Activated T-cell treated with anti-CD3 and anti-CD28 coated beads, Interleukin-2, amount 50 U/mL, for 1 hour (primary cell): ENCODE results near the gene FAM186B.
"Not testable (repeated sequence)": the region's sequence is repeated elsewhere in the genome, so short reads cannot be mapped to it uniquely, and the experiment has no call there.

Source experiments
- DNase-seq: peaks from one replicate; pipeline ENCODE4 v3.0.0-alpha.2; 2020

FAM186B gene, protein sequence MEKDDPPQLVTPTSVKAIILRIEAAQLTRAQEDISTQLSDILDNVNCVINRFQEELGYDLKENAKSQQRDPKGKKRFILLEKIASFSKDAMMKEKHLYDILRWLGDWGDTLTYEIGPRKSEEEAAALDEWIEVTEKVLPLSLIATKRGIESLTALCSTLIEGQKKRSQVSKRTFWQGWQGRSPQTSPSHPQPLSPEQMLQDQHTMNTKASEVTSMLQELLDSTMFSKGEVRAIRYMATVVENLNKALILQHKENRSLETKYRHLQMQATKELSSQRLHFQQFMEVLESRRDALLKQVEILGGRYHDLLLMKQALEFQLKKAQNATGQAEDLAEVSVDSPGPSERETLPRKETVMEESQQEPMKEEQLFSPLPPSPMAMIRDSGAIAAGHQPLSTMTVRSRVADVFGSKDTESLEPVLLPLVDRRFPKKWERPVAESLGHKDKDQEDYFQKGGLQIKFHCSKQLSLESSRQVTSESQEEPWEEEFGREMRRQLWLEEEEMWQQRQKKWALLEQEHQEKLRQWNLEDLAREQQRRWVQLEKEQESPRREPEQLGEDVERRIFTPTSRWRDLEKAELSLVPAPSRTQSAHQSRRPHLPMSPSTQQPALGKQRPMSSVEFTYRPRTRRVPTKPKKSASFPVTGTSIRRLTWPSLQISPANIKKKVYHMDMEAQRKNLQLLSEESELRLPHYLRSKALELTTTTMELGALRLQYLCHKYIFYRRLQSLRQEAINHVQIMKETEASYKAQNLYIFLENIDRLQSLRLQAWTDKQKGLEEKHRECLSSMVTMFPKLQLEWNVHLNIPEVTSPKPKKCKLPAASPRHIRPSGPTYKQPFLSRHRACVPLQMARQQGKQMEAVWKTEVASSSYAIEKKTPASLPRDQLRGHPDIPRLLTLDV

DNA sequence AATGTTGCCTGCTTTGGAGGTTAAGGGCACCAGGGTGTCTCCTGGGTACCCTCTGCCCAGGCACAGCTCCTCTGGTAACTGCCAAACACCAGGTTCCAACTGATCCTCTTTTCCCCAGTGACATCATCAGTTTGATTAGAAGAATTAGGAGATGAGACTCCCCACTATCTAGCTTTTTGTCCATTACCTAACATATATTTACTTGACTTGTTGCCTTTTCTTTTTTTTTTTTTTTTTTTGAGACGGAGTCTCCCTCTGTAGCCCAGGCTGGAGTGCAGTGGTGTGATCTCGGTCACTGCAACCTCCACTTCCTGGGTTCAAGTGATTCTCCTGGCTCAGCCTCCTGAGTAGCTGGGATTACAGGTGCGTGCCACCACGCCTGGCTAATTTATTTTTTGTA lies at the start of gene FAM186B:
FAM186B (minus strand) TSS at position 101 of the 400 bp plus-strand sequence. CDS start 162 bp downstream, outside the sequence.
- not testable (repeated sequence) for DNase-seq

DNA sequence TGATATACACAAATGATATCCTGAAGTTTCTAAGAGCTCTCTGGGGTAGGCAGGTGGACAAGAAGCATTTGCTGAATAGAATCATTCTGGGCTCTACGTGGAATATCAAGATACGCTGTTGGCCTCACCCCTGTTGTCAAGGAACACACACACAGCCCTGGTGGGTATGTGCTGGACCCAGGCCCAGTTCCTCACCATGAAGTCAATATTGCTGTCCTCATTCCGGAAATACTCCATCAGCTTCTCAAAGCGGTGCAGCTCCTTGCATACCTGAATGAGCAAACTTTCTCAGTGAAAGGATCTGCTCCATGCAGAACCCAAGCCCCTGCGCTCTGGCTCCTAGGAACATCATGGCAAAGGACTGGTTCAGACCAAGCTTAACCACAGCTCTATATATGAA lies 49.3 kb upstream of the FAM186B start:
- no peak for DNase-seq

DNA sequence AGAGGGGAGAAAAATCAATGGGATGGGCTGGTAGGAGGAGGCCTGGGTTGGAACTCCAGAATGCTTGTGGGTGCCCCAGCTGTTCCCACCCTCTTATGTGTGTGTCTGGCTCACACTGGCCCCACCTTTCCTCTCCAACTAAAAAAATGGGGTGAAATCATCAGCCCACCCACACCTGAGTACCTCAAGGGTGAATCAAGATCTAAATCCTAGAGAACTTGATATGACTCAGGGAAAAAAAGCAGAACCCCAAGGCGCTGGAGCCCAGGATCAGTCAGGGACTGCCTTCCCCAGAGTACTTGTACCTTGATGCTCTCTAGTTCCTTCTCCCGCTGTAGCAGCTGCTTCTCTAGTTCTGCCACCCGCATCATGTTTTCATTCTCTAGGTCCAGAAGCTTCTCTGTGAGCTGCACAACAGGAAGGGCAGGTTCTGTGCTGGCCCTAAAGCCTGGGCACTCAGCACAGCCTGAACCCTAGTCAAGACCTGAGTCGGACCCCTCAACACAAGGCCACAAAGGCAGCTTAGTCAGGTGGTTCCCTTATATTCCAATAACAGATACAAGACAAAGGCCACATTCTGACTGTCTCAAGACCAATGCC lies 47.6 kb upstream of the FAM186B start:
- DNase-seq: no peak

DNA sequence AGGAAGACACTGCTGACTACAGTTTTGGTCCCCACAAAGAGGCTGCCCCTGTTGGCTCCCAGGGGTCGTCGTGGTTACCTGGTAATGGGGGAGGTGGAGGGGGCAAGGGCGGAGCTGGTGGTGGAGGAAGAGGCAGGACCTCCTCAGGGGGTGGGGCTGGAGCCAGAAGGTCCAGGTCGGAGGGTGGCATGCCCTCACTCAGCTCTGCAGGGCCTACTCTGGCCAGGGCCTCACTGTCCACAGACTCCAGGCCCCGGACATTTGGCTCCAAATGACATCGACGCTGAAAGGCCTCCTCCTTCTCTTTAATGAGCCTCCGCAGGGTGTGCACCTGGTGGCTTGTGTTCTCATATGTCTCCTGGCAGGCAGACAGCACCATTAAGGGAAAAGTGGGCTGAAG lies 46.4 kb upstream of the FAM186B start:
- no peak for DNase-seq

DNA sequence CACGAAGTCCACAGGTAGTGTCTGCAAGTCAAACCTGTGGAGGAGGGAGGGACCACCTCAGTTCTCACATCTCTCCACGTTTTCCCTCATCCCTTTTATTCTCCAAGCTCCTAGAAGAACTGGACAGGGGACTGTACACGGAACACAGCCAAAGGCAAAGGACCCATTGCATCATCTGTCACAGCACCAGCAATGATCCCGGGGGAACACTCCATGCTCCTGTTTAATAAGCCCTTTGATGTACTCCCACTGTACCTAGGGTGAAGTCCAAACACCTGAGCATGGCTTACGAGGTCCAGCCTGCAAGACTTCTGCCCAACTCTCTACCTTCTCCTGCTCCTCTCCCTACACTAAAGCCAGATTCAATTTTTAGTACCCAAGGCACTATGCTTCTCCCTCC lies 44.5 kb upstream of the FAM186B start:
- no peak for DNase-seq

DNA sequence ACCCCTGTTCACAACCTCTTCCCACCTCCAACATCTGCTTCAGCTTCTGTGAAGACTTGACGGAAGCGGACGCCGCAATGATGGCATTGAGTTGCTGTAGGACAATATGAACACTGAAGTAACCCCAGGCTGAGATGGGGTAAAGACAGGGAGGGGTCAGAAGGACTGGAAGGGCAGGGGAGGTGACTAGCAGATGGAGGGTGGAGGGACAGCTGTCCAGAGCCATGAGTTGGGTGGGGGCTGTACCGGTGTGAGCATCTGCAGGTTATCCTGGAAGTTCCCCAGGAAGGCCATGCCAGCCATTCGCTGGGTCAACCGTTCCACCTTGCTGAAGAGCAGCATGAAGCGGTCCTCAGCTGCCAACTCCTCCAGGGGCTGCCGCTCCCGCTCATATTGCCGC lies 44.0 kb upstream of the FAM186B start:
- DNase-seq: no peak

DNA sequence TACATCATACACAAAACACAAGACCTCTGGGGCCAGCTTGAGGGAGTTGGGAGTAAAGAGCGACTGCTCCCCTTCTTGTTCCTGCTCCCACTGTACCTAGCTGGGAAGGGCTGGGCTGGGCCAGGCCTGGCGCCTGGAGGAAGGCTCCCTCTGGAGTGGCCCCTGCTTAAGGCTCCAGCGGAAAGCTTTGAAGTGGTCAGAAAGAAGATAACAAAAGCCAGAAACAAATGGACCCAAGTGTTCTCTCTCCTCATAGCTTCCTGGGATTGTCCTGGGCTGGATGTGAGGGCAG lies 43.2 kb upstream of the FAM186B start:
- no peak for DNase-seq

DNA sequence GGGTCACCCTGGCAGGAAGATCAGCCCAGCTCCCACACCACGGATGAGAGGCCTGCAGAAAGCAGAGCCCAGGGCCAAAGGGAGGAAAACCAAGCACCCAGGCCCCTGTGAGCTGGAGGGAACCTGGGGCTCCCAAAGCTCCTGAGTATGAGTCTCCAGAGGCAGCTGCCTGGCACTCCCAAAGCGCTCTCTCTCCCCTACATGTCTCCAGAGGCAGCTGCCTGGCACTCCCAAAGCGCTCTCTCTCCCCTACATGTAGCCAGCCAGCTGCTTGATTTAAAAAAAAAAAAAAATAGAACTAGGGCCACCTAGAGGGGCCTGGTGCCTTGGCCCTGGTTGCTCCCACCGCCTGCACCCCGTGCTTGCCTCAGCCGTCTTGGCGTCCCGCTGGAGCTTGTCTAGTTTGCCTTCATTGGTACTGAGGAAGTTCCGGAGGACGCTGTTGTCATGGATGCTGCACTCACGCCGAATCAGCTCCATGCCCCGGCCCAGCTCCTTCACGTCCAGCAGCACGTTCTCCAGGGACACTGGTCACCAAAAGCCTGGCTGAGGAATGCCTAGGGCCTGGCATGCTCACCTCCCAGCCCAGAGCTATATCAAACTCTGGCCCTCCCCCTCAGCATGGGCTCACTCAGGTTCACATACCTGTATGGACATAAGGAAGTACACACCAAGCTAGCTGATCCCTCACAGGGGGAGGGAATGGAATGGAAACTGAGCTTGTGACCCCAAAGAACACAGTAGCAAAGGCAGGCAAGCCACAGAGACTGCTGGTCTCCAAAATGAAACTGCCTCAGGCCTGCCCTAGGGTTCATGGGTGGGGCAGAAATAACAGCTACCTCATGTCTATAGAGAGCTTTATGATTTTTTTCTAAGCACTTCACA lies 42.6 kb upstream of the FAM186B start:
- DNase-seq: no peak

DNA sequence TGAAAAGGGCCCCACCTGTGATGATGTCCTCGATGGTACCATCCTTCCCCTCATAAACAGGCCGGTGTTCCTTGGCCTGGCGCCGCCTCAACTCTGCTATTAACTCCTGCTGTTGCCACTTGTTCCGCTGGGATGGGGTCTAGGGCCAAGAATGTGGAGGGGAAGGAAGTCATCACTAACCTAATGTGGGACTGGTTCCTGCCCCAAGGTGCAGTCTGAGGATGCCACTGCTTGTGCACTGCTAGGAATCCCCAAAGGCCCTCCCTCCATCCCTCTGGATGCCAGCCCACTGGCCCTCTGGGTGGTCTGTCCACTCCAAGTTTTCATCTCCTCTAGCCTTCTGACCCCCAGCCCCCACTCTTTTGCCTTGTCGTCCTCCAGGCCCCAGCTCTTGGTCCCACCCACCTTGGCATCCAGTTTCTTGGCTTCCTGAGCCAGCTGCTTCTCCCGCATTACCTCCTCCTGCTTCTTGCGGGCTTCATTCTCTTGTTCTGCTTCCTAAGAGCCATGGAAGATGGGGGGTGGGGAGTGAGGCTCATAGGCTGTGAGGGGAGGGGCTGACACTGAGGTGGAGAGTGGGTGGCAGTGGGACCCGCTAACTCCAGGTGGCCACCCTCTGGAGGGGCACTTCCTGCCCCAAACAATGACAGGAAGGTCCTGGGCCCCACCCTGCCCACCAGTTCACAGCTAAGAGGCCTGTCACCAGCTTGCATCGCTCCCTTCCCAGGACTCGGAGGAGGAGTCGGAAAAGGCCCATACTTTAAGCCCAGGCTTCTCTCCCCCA lies 41.6 kb upstream of the FAM186B start:
- no peak for DNase-seq

DNA sequence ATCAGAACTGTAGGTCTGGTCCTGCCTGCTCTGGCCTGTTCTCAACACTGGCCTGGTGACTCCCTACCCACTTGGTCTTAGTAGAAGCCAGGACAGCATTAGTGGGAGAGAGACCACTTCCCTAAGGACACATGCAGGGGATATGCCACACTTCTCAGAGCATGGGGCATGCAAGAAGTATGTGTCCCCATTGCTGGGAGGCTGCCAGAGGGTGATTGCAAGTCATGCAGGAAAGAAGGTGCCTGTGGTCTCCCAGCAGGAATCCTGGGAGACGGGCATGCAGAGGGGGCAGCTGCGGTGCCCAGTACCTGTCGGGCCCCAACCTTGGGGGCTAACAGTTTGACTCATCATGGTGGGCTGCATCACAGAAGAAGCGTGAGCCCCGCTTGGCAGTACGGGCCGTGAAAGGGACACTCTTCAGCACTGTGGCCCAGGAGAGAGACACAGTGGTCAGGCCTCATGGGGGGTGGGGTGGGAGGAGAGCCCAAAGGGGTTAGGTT lies 40.9 kb upstream of the FAM186B start:
- no peak for DNase-seq

DNA sequence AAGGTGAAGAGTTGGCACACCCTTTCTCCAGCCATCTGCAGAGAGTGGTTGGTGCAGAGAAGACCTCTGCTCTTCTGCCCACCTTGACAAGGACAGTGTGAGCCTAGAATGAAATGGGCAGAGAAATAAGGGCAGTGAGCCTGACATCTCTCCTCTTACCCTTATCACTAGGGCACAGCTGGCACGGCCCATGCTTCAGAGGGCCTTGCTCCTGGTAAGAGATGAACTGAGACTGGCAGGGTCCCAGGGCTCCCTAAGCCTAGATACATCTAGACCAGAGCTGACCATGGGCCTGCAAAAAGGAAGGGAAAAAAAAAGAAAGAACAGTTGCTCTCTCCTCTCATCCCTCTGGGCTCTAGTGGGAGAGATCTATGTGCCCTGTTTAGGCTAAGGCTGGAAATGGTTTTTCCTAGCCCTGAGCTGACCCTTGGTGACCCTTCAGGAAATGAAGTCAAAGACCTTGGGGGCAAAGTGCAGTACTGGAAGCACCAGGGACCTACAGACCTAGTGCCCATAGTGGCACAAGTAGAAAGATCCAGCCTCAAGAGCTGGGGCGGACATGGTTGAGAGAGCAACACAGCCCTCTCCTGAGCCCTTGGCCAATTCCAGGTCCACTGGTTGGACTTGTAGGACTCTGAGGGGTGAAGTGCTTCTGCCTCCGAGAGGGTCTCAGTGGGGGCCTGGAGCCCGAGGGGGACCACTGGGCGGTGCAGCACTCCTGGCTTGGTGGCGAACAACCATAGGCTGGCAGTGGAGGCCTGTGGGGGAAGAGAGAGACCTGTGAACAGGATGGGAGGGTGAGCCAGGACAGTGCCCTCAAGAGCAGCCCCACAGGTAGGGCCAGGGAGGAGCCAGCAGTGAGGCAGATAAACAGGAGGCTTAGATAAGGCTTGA lies 40.0 kb upstream of the FAM186B start:
- DNase-seq: no peak

DNA sequence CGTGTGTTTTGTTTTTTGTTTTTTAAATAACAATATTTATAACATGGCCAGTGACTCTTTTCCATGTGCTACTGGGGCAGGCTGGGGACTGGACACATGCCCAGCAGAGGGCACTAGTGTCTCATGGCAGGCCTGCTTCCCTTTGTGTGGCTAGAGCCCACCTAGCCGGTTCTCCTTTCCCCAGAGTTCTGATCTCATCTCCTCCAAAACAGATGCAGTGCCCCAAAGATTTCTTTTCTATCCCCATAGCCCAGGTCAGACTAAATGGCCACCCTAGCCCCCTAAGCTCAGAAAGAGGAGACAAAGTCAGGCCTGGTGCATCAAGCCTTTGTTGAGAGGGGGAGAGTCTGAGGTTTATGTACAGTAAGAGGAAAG lies 39.2 kb upstream of the FAM186B start:
- DNase-seq: peak; percentile 85

DNA sequence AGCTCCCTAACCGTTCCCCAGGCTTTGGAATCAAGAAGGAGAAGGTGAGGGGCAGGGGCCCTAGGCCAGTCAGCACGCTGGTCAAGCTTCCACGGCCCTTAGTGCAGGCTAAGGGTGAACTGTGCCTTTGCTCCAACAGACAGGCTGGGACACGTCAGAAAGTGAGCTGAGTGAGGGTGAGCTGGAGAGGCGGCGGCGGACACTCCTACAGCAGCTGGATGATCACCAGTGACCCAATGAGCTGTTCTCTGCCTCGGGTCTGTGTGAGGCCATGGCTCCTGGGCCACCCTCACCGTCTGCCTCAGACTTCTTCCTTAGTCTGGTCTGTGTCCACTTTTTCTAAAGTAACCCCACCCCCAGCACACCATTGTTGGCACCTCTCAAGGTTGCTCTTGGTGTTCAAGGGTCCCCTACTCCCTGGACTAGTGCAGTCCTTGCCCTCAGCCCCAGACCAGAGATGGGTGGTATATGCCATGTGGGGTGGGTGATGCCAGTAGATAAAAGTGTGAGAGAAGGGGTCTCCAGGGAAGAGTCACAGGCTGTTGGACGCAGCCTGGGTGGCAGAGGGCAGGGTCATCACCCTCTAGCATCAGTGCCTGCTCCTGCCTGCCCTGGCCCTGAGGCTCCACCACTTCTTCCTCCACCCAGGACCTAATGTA lies 38.7 kb upstream of the FAM186B start:
- no peak for DNase-seq

DNA sequence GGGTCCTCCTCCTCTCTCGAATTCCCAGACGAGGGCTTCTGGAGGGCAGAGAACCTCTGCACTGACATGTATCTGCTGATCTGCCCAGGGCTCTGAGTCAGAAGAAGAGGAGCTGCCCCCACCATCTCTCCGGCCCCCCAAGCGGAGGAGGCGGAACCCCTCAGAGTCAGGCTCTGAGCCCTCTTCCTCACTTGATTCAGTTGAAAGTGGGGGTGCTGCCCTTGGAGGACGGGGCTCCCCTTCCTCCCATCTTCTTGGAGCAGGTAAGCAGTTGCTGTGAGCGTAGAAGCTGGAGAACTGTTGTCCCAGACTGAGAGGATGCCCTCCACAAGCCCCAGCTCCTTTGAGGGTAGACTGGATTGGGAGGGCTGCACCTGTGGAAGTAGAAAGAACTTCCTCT lies 37.7 kb upstream of the FAM186B start:
- DNase-seq: no peak

DNA sequence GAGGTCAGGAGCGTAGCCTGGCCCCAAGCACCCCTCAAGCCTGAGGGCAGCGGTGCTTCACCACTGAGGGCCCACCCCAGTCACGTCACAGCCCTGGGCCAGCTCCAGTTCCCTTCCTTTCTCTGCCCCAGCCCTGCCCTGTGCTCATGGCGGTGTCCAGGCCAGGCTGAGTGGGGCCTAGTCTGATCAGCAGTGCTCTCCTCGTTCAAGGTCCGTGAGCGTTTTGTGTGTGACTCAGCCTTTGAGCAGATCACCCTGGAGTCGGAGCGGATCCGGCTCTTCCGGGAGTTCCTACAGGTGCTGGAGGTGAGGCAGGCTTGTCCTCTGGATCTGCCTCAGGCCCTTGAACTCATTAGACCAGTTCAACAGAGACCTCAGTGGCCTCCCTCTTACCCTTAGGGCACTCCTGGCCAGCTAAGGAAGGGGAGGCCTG lies 36.9 kb upstream of the FAM186B start:
- DNase-seq: no peak

DNA sequence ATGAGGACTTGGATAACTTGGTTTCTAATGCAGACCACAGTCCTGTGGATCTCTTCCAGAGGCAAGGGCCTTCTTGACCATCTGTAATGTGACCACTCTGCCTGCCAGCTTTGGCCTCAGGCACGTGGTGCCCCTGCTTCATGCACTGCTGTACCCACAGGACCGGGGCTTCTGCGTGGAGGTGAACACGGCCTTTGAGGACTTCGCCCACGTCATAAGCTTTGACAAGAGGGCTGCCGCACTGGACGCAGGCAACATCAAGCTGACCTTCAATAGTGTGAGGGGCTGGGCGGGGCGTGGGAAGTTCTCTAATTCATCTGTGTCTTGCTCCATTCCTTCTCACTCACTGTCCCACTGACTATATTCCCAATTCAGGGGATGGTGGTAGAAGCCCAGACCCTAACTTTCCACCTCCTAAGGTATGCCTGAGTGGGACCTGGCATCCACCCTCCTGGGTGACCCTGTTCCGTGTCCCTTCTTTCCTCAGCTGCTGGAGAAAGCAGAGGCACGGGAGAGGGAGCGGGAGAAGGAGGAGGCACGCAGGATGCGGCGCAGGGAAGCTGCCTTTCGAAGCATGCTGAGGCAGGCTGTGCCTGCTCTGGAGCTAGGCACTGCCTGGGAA lies 36.4 kb upstream of the FAM186B start:
- DNase-seq: no peak

DNA sequence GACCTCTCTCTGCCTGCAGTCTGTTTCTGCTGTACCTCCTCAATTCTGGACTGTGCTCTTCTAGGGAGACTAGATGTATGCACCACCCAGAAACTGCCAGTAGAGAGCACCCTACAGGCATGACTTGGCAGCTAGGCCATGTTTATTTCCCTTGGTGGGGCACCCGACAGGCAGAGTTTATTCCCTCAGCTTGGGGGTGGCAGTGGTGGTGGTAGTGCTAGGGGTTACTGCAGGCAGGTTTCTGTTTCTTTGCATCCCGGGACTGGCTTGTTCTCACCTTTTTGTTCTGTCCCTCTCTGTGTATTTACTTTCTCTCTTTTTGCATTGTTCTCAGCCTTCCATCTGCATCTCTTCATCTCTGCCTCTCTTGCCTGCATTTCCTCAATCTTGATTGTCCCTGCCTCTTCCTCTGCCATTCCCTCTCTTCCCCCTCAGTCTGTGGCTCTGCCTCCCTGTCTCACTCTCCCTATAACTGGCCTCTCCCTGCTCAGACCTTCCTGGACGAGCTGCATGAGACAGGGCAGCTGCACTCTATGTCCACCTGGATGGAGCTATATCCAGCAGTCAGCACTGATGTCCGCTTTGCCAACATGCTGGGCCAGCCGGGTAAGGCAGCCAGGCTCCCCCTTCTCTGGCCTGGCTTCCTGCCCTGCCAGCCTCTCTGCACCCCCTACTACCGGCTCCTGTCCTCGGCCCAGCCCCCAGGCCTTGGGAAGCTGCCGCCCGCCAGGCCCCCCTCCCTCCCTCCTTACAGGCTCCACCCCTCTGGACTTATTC lies 31.7 kb upstream of the FAM186B start:
- peak; percentile 45 for DNase-seq

DNA sequence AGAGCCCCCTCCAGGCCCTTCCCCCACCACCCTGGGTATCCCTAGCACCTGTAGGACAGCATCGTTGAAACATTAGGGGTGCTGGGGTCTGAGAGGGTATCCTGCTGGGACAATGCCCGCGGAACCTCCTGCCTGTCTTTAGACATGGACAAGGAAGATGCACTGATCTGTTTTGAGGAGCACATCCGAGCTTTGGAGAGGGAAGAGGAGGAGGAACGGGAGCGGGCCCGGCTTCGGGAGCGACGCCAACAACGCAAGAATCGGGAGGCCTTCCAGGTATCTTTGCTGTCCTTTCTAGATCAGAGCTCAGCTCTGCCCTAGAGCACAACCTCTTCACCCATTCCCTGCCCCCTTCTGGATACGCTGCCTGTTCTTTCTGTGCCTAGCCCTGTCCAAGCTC lies 31.1 kb upstream of the FAM186B start:
- no peak for DNase-seq

DNA sequence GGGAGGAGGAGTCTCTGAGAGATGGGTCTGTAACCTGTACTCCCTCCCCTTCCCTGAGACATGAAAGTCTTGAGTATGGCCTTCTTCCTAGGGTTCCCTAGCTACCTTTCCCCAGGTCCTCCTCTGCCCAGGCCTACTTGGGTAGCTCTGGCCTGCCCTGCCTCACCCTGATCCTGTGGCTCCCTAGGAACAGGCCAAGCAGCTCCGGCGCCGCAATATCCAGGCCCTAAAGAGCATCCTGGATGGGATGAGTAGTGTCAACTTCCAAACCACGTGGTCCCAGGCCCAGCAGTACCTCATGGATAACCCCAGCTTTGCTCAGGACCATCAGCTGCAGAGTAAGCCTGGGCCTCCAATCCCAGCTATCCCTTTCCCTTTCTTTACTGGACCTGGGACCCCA lies 30.2 kb upstream of the FAM186B start:
- DNase-seq: no peak
